ENCODE results near the gene GP1BA.

GP1BA gene

DNA sequence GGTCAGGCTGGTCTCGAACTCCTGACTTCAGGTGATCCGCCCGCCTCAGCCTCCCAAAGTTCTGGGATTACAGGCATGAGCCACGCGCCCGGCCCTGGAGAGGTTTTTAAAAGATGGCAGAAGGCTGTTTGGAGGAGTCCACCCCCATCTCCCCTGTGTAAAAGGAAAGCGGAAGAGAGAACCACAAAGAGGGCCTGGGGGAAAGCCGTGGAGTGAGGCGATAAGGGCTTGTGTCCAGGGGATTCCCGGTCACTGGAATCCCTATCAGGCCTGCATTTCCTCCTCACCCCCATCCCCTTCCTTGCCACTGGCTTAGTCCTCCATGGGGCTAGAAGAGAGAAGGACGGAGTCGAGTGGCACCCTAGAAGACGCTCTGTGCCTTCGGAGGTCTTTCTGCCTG is at the start of gene GP1BA:
Gene GP1BA, plus strand, starts transcription at position 315 of the 400 bp plus-strand sequence. CDS start 328 bp downstream, outside the sequence.
- H3K27ac ChIP-seq (ENCODE audit: low read depth in 2 of 2, low read length in 2 of 2) = no peak within 1 kb of the TSS
- H3K9me3 ChIP-seq (ENCODE audit: control insufficient read depth in 2 of 2, low read length in 2 of 2) = no peaks in the 10 kb centered on the region
- no peak within 1 kb of the TSS for H3K4me3 ChIP-seq (ENCODE audit: low read length in 2 of 2)
- H3K36me3 ChIP-seq (ENCODE audit: control insufficient read depth in 2 of 2, insufficient read depth in 2 of 2, low read length in 2 of 2) = peaks cover 3 to 10% of the 10 kb centered on the region in 2 donors
- H3K4me1 ChIP-seq (ENCODE audit: control insufficient read depth in 2 of 2, insufficient read depth in 2 of 2, low read length in 2 of 2) = peaks cover 7 to 9% of the 10 kb centered on the region in 2 donors
- no peaks in the 10 kb centered on the region for H3K27me3 ChIP-seq (ENCODE audit: control insufficient read depth in 2 of 2, insufficient read depth in 2 of 2, low read length in 2 of 2)
- H3K9ac ChIP-seq (ENCODE audit: low read depth in 1 of 2, low read length in 2 of 2) = no peak within 1 kb of the TSS

DNA sequence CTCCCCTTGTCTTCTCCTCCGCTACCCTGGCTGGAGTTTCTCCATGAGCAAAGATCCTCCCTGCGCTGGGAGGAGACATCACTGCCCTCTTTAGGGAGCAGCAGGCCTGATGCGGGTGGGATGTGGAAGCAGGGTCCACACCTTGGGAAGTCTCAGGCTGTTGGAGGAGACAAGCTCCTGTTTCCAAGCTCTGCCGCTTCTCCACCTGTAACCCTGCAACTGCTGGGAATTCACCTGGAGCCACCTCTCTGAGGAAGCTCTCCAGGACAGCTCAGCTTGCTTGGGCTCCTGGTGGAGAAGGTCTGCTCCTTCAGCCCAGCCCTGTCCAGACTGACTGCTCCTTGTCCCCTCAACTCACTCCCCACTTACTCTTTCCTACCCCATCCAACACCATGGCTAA is 47.6 kb upstream of the GP1BA start:
- H3K27me3 ChIP-seq (ENCODE audit: control insufficient read depth in 2 of 2, insufficient read depth in 2 of 2, low read length in 2 of 2) = no peaks in the 10 kb centered on the region
- no peak overlapping the region for H3K27ac ChIP-seq (ENCODE audit: low read depth in 2 of 2, low read length in 2 of 2)
- H3K36me3 ChIP-seq (ENCODE audit: control insufficient read depth in 2 of 2, insufficient read depth in 2 of 2, low read length in 2 of 2) = peaks cover 48 to 54% of the 10 kb centered on the region in 2 donors
- no peaks in the 10 kb centered on the region for H3K9me3 ChIP-seq (ENCODE audit: control insufficient read depth in 2 of 2, low read length in 2 of 2)
- no peak overlapping the region for H3K4me3 ChIP-seq (ENCODE audit: low read length in 2 of 2)
- H3K9ac ChIP-seq (ENCODE audit: low read depth in 1 of 2, low read length in 2 of 2) = no peak overlapping the region
- no peaks in the 10 kb centered on the region for H3K4me1 ChIP-seq (ENCODE audit: control insufficient read depth in 2 of 2, insufficient read depth in 2 of 2, low read length in 2 of 2)

DNA sequence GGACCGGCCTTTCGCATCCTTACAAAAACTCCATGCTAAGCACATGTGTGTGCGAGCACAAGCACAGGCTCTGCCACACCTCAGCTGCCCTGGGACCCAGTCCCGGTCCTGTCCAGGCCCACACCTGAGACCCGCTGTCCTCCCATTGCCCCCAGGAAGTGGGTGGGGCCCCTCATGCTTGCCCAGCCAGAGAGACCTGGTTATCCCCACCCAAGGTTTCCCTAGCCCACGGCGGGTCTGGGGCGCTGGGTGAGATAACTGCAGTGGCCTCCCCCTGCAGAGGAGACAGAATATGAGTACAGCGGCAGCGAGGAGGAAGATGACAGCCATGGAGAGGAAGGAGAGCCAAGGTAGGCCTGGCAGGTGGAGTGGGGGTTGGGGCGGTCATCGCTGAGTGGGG is 45.2 kb upstream of the GP1BA start:
- Histone ChIP-seq H3K9me3 (ENCODE audit: control insufficient read depth in 2 of 2, low read length in 2 of 2) (no peaks in the 10 kb centered on the region), H3K4me1 (ENCODE audit: control insufficient read depth in 2 of 2, insufficient read depth in 2 of 2, low read length in 2 of 2) (no peaks in the 10 kb centered on the region), H3K4me3 (ENCODE audit: low read length in 2 of 2) (no peak overlapping the region), H3K27me3 (ENCODE audit: control insufficient read depth in 2 of 2, insufficient read depth in 2 of 2, low read length in 2 of 2) (no peaks in the 10 kb centered on the region), H3K36me3 (ENCODE audit: control insufficient read depth in 2 of 2, insufficient read depth in 2 of 2, low read length in 2 of 2) (peaks cover 61 to 68% of the 10 kb centered on the region in 2 donors), H3K9ac (ENCODE audit: low read depth in 1 of 2, low read length in 2 of 2) (no peak overlapping the region), H3K27ac (ENCODE audit: low read depth in 2 of 2, low read length in 2 of 2) (no peak overlapping the region)

DNA sequence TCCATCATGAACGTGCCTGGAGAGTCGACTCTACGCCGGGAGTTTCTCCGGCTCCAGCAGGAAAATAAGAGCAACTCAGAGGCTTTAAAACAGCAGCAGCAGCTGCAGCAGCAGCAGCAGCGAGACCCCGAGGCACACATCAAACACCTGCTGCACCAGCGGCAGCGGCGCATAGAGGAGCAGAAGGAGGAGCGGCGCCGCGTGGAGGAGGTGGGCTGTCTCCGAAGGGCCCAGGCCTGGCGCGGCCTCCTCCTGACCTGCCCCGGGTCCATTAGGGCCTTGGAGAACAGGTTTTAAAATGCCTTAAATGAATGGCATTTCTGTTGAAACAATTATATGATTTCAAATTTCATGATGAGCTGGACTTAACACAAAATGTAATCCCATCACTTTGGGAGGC is 44.5 kb upstream of the GP1BA start:
- Histone ChIP-seq H3K27me3 (ENCODE audit: control insufficient read depth in 2 of 2, insufficient read depth in 2 of 2, low read length in 2 of 2) (no peaks in the 10 kb centered on the region), H3K4me1 (ENCODE audit: control insufficient read depth in 2 of 2, insufficient read depth in 2 of 2, low read length in 2 of 2) (no peaks in the 10 kb centered on the region), H3K9me3 (ENCODE audit: control insufficient read depth in 2 of 2, low read length in 2 of 2) (no peaks in the 10 kb centered on the region), H3K4me3 (ENCODE audit: low read length in 2 of 2) (no peak overlapping the region), H3K27ac (ENCODE audit: low read depth in 2 of 2, low read length in 2 of 2) (no peak overlapping the region), H3K9ac (ENCODE audit: low read depth in 1 of 2, low read length in 2 of 2) (no peak overlapping the region), H3K36me3 (ENCODE audit: control insufficient read depth in 2 of 2, insufficient read depth in 2 of 2, low read length in 2 of 2) (peaks cover 63 to 67% of the 10 kb centered on the region in 2 donors)

DNA sequence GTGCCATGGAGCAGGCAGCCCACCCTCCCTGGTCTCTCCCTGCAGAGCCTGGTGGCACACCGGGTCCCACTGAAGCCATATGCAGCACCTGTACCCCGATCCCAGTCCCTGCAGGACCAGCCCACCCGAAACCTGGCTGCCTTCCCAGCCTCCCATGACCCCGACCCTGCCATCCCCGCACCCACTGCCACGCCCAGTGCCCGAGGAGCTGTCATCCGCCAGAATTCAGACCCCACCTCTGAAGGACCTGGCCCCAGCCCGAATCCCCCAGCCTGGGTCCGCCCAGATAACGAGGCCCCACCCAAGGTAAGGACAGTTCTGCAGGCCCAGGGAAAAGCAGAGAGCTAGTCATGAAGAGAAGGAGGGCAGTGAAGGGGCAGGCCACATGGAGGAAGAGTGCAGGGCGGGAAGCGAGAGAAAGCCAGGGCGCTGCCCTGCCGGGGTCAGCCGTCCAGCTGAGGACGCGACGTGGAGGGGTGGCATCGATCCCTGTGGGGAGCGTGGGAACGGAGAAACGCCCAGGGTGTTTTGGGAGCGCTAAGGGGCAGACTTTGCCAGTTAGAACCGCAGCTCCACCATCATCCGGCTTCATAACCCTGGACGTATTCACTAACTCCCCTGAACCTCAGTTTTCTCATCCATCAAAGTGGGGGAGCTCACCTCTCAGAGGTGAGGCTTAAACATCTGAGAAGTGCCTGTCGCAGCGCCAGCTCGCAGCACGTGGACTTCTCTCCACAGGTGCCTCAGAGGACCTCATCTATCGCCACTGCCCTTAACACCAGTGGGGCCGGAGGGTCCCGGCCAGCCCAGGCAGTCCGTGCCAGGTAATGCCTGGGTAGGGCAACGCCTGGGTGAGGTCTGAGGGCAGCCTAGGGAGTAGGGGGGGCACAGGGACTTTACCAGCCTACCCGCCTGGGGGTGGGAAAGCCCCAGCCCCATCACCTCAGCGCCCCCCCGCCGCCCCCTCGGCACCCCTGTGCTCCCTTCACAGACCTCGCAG is 40.4 kb upstream of the GP1BA start:
- Histone ChIP-seq H3K36me3 (ENCODE audit: control insufficient read depth in 2 of 2, insufficient read depth in 2 of 2, low read length in 2 of 2) (peaks cover 79 to 83% of the 10 kb centered on the region in 2 donors), H3K4me1 (ENCODE audit: control insufficient read depth in 2 of 2, insufficient read depth in 2 of 2, low read length in 2 of 2) (no peaks in the 10 kb centered on the region), H3K9me3 (ENCODE audit: control insufficient read depth in 2 of 2, low read length in 2 of 2) (no peaks in the 10 kb centered on the region), H3K9ac (ENCODE audit: low read depth in 1 of 2, low read length in 2 of 2) (no peak overlapping the region), H3K4me3 (ENCODE audit: low read length in 2 of 2) (no peak overlapping the region), H3K27ac (ENCODE audit: low read depth in 2 of 2, low read length in 2 of 2) (no peak overlapping the region), H3K27me3 (ENCODE audit: control insufficient read depth in 2 of 2, insufficient read depth in 2 of 2, low read length in 2 of 2) (no peaks in the 10 kb centered on the region)

DNA sequence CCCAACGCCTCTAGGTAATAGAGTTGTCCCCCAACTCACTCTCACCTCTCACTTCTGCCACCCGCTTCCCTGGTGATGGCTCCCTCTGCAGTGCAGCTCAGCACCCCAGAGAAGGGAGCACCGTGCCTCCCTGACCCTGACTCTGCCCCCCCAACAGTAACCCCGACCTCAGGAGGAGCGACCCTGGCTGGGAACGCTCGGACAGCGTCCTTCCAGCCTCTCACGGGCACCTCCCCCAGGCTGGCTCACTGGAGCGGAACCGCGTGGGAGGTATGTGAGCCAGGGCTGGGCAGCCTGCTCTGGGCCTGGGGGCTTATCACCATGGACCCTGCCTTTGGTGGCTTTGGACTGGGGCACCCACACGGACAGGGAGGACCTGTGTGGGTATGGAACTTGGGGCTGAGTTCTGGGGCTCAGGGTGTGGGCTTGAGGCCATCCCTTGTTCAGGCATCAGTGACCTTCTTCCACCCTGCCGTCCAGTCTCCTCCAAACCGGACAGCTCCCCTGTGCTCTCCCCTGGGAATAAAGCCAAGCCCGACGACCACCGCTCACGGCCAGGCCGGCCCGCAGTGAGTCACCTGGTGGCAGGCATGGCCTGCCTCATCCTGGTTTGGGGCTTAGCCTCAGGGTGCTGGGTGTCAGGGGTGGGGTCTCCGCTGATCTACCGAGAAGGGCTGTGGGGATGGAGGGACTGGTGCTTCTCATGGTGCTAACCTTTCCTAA is 39.4 kb upstream of the GP1BA start:
- Histone ChIP-seq H3K9ac (ENCODE audit: low read depth in 1 of 2, low read length in 2 of 2) (no peak overlapping the region), H3K27ac (ENCODE audit: low read depth in 2 of 2, low read length in 2 of 2) (no peak overlapping the region), H3K36me3 (ENCODE audit: control insufficient read depth in 2 of 2, insufficient read depth in 2 of 2, low read length in 2 of 2) (peaks cover 72 to 80% of the 10 kb centered on the region in 2 donors), H3K27me3 (ENCODE audit: control insufficient read depth in 2 of 2, insufficient read depth in 2 of 2, low read length in 2 of 2) (no peaks in the 10 kb centered on the region), H3K9me3 (ENCODE audit: control insufficient read depth in 2 of 2, low read length in 2 of 2) (no peaks in the 10 kb centered on the region), H3K4me1 (ENCODE audit: control insufficient read depth in 2 of 2, insufficient read depth in 2 of 2, low read length in 2 of 2) (no peaks in the 10 kb centered on the region), H3K4me3 (ENCODE audit: low read length in 2 of 2) (no peak overlapping the region)

DNA sequence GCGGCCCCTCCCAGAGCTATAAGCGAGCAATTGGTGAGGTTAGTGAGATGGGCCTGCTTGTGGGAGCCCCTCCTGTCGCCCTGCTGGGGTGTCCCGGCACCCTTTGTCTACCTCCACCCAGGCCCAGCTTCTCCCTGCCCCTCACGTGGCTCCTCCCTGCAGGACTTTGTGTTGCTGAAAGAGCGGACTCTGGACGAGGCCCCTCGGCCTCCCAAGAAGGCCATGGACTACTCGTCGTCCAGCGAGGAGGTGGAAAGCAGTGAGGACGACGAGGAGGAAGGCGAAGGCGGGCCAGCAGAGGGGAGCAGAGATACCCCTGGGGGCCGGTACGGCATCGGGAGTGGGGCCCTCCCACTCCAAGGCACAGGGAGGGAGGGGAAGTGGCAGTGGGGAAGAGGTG is 38.8 kb upstream of the GP1BA start:
- Histone ChIP-seq H3K27ac (ENCODE audit: low read depth in 2 of 2, low read length in 2 of 2) (no peak overlapping the region), H3K4me3 (ENCODE audit: low read length in 2 of 2) (no peak overlapping the region), H3K9ac (ENCODE audit: low read depth in 1 of 2, low read length in 2 of 2) (no peak overlapping the region), H3K4me1 (ENCODE audit: control insufficient read depth in 2 of 2, insufficient read depth in 2 of 2, low read length in 2 of 2) (no peaks in the 10 kb centered on the region), H3K27me3 (ENCODE audit: control insufficient read depth in 2 of 2, insufficient read depth in 2 of 2, low read length in 2 of 2) (no peaks in the 10 kb centered on the region), H3K36me3 (ENCODE audit: control insufficient read depth in 2 of 2, insufficient read depth in 2 of 2, low read length in 2 of 2) (peaks cover 71 to 78% of the 10 kb centered on the region in 2 donors), H3K9me3 (ENCODE audit: control insufficient read depth in 2 of 2, low read length in 2 of 2) (no peaks in the 10 kb centered on the region)

DNA sequence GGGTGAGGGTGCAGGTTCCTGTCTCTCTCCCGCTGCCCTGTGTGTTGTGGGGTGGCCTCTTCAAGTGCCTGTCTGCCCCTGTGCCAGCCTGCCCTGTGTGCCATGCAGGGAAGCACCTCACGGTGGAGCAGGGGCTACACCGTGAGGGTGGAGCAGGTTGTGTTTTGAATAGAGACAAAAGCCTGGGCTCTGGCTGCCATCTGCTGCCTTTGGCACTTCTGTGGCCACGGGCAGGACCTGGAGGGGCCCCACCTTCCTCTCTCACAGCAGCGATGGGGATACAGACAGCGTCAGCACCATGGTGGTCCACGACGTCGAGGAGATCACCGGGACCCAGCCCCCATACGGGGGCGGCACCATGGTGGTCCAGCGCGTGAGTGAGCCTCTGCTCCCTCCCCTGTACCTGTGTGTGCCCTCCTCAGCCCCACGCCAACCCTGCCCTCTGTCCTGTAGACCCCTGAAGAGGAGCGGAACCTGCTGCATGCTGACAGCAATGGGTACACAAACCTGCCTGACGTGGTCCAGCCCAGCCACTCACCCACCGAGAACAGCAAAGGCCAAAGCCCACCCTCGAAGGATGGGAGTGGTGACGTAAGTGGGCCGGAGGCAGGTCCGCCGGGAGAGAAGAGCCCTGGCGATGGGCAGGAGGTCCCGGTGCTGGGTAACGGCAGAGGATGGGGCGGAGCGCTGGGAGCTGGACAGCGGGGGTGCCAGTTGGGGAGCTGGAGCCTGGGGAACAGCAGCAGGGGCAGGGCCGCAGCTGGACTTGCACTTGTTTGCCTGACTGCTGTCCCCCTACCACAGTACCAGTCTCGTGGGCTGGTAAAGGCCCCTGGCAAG is 38.1 kb upstream of the GP1BA start:
- H3K4me3 ChIP-seq (ENCODE audit: low read length in 2 of 2) = no peak overlapping the region
- no peak overlapping the region for H3K27ac ChIP-seq (ENCODE audit: low read depth in 2 of 2, low read length in 2 of 2)
- H3K9me3 ChIP-seq (ENCODE audit: control insufficient read depth in 2 of 2, low read length in 2 of 2) = no peaks in the 10 kb centered on the region
- no peaks in the 10 kb centered on the region for H3K27me3 ChIP-seq (ENCODE audit: control insufficient read depth in 2 of 2, insufficient read depth in 2 of 2, low read length in 2 of 2)
- peaks cover 3 to 4% of the 10 kb centered on the region in 2 donors for H3K4me1 ChIP-seq (ENCODE audit: control insufficient read depth in 2 of 2, insufficient read depth in 2 of 2, low read length in 2 of 2)
- peaks cover 70 to 76% of the 10 kb centered on the region in 2 donors for H3K36me3 ChIP-seq (ENCODE audit: control insufficient read depth in 2 of 2, insufficient read depth in 2 of 2, low read length in 2 of 2)
- H3K9ac ChIP-seq (ENCODE audit: low read depth in 1 of 2, low read length in 2 of 2) = no peak overlapping the region

DNA sequence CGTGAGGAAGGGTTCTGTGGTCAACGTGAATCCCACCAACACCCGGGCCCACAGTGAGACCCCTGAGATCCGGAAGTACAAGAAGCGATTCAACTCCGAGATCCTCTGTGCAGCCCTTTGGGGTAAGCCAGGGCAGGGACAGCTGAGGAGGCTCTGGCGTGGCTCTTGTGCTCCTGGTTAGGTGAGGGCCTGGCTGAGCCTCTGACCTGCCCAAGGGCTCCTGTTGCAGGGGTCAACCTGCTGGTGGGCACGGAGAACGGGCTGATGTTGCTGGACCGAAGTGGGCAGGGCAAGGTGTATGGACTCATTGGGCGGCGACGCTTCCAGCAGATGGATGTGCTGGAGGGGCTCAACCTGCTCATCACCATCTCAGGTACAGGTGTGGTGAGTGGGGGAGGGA is 37.0 kb upstream of the GP1BA start:
- Histone ChIP-seq H3K4me1 (ENCODE audit: control insufficient read depth in 2 of 2, insufficient read depth in 2 of 2, low read length in 2 of 2) (peaks cover 11 to 14% of the 10 kb centered on the region in 2 donors), H3K27me3 (ENCODE audit: control insufficient read depth in 2 of 2, insufficient read depth in 2 of 2, low read length in 2 of 2) (peaks cover 3 to 4% of the 10 kb centered on the region in 2 donors), H3K36me3 (ENCODE audit: control insufficient read depth in 2 of 2, insufficient read depth in 2 of 2, low read length in 2 of 2) (peaks cover 63 to 70% of the 10 kb centered on the region in 2 donors), H3K9me3 (ENCODE audit: control insufficient read depth in 2 of 2, low read length in 2 of 2) (no peaks in the 10 kb centered on the region), H3K4me3 (ENCODE audit: low read length in 2 of 2) (no peak overlapping the region), H3K9ac (ENCODE audit: low read depth in 1 of 2, low read length in 2 of 2) (no peak overlapping the region), H3K27ac (ENCODE audit: low read depth in 2 of 2, low read length in 2 of 2) (no peak overlapping the region)

Data from mucosa of rectum (tissue), 2 donors.